HCT116 (cell line): ENCODE data around the gene PRAME. TPM values are rescaled to one million over a fixed set of nuclear protein-coding genes. Genes with fewer than 3 reads are reported as not detected.

Experiments
- ATAC-seq: fragments of 200-7000 bp; cut with Tn5 transposase; 2 replicates; pipeline ENCODE4 v1.9.1; 2020; ENCODE audit warnings: mild to moderate bottlenecking, moderate library complexity
- BruUV-seq: library from RNA; stranded (reverse); fragments of 400-500 nt; replicated peaks from 2 replicates; lab custom pipeline; 2021; lab: Mats Ljungman, UMichigan
- CTCF ChIA-PET: fragments of 300-600 bp; sonication (Branson Sonifier 250); formaldehyde crosslinking; loops from one replicate; lab custom pipeline; 2021; ENCODE audit warnings: antibody characterized with exemption; lab: Charles Lee
- POLR2A ChIA-PET: fragments of 300-600, 350-600 bp; sonication (Branson Sonifier 250); formaldehyde crosslinking; loops from one replicate; lab custom pipeline; 2021; ENCODE audit warnings: antibody characterized with exemption; lab: Charles Lee
- RAD21 ChIA-PET, 2 experiments: fragments of 300-600 bp; sonication (Branson Sonifier 250); formaldehyde crosslinking; loops; one replicate each; lab custom pipeline; 2023; ENCODE audit warnings: low total read pairs in 2 of 2; ENCODE audit not compliant: uncharacterized antibody in 2 of 2, unreplicated experiment in 2 of 2, low non-redundant PET in 1 of 2; lab: Charles Lee
- DNase-seq: peaks from one replicate; pipeline ENCODE4 v3.0.0-alpha.2; 2010; ENCODE audit warnings: low read depth, low spot score
- H2AFZ ChIP-seq: fragments of 200-600 bp; shearing (Covaris generic), sonication (generic); 2 replicates; pipeline ENCODE4 v1.6.1; 2017; ENCODE audit warnings: low read depth, mixed run types, mixed read lengths, antibody characterized with exemption, low read length; ENCODE audit not compliant: poor library complexity, severe bottlenecking
- H3K27ac ChIP-seq: 2 replicates; pipeline ENCODE4 v1.5.1; 2012; ENCODE audit warnings: low read depth, low read length
- H3K27me3 ChIP-seq: fragments of 200-600 bp; sonication (generic); 2 replicates; pipeline ENCODE4 v1.6.1; 2016; ENCODE audit warnings: mixed run types, low read length, mixed read lengths; ENCODE audit not compliant: insufficient read depth
- H3K36me3 ChIP-seq, 2 experiments: fragments of 200-500 bp in 1 of 2; fragments of 200-600 bp in 1 of 2; sonication (Bioruptor generic) in 1 of 2; sonication (generic) in 1 of 2; 2 replicates each; pipeline versions ENCODE4 v1.5.1 to v1.6.1; 2014 to 2016; ENCODE audit warnings: low read length in 2 of 2, inconsistent platforms in 1 of 2, mixed read lengths in 1 of 2, mixed run types in 1 of 2; ENCODE audit not compliant: insufficient read depth in 2 of 2, control insufficient read depth in 1 of 2
- H3K4me1 ChIP-seq, 2 experiments: fragments of 200-600 bp in 1 of 2; sonication (generic) in 1 of 2; 2 replicates each; pipeline versions ENCODE4 v1.5.1 to v1.6.1; 2012 to 2017; ENCODE audit warnings: low read length in 2 of 2, inconsistent platforms in 1 of 2, mild to moderate bottlenecking in 1 of 2, mixed read lengths in 1 of 2, mixed run types in 1 of 2, moderate library complexity in 1 of 2; ENCODE audit not compliant: insufficient read depth in 2 of 2, control insufficient read depth in 1 of 2
- H3K4me2 ChIP-seq: fragments of 200-600 bp; sonication (generic); 2 replicates; pipeline ENCODE4 v1.6.1; 2017; ENCODE audit warnings: mixed run types, low read length, mixed read lengths
- H3K4me3 ChIP-seq, 2 experiments: fragments of 200-600 bp in 1 of 2; sonication (generic) in 1 of 2; replicated peaks in 1 of 2; 2 replicates each; pipeline ENCODE4 v1.5.1; 2011 to 2016; ENCODE audit warnings: low read length in 2 of 2, control low read depth in 1 of 2, low read depth in 1 of 2, mild to moderate bottlenecking in 1 of 2, mixed read lengths in 1 of 2, mixed run types in 1 of 2
- H3K79me2 ChIP-seq: fragments of 200-600 bp; sonication (generic); 2 replicates; pipeline ENCODE4 v1.6.1; 2017; ENCODE audit warnings: mild to moderate bottlenecking, mixed run types, low read length, moderate library complexity, mixed read lengths; ENCODE audit not compliant: insufficient read depth
- H3K9ac ChIP-seq: fragments of 200-600 bp; sonication (generic); 2 replicates; pipeline ENCODE4 v1.6.1; 2016; ENCODE audit warnings: low read length, mixed read lengths
- H3K9me2 ChIP-seq: fragments of 200-600 bp; sonication (generic), shearing (Covaris generic); 2 replicates; pipeline ENCODE4 v1.6.1; 2017; ENCODE audit warnings: mixed run types, mild to moderate bottlenecking, moderate library complexity; ENCODE audit not compliant: insufficient read depth
- H3K9me3 ChIP-seq, 2 experiments: fragments of 200-500 bp in 1 of 2; fragments of 200-600 bp in 1 of 2; sonication (Bioruptor generic) in 1 of 2; sonication (generic) in 1 of 2; 2 replicates each; pipeline ENCODE4 v1.6.1; 2014 to 2017; ENCODE audit warnings: low read length in 2 of 2, mixed read lengths in 2 of 2, inconsistent platforms in 1 of 2, low read depth in 1 of 2, mild to moderate bottlenecking in 1 of 2, mixed run types in 1 of 2, moderate library complexity in 1 of 2; ENCODE audit not compliant: control insufficient read depth in 1 of 2, insufficient read depth in 1 of 2
- H4K20me1 ChIP-seq: fragments of 200-600 bp; sonication (generic), shearing (Covaris generic); 2 replicates; pipeline ENCODE4 v1.6.1; 2017; ENCODE audit warnings: mixed run types, mild to moderate bottlenecking, moderate library complexity; ENCODE audit not compliant: insufficient read depth
- EGR1 ChIP-seq: IDR thresholded peaks from 2 replicates; pipeline ENCODE4 v1.6.1; 2012; ENCODE audit warnings: low read depth
- ELF1 ChIP-seq: IDR thresholded peaks from 2 replicates; pipeline ENCODE4 v1.6.1; 2012; ENCODE audit warnings: low read depth, borderline replicate concordance
- EZH2 ChIP-seq: fragments of 200-600 bp; sonication (generic); IDR thresholded peaks from 2 replicates; pipeline ENCODE4 v1.6.1; 2017; ENCODE audit warnings: antibody characterized with exemption, mixed run types
- EZH2phosphoT487 ChIP-seq: fragments of 200-600 bp; IDR thresholded peaks from 2 replicates; pipeline ENCODE4 v1.6.1; 2018; ENCODE audit warnings: antibody characterized with exemption, borderline replicate concordance
- JUND ChIP-seq: IDR thresholded peaks from 2 replicates; pipeline ENCODE4 v1.6.1; 2012
- MAX ChIP-seq: IDR thresholded peaks from 2 replicates; pipeline ENCODE4 v1.6.1; 2012
- SIN3A ChIP-seq: IDR thresholded peaks from 2 replicates; pipeline ENCODE4 v1.6.1; 2012; ENCODE audit warnings: low read depth
- SP1 ChIP-seq: IDR thresholded peaks from 2 replicates; pipeline ENCODE4 v1.6.1; 2012; ENCODE audit warnings: low read depth
- SRF ChIP-seq: IDR thresholded peaks from 2 replicates; pipeline ENCODE4 v1.6.1; 2012; ENCODE audit warnings: low read depth
- TCF7L2 ChIP-seq: IDR thresholded peaks from 2 replicates; pipeline ENCODE4 v1.7.0; 2011; ENCODE audit warnings: borderline replicate concordance, inconsistent platforms; ENCODE audit not compliant: insufficient read depth, insufficient read length; ENCODE audit errors: extremely low read depth
- YY1 ChIP-seq: IDR thresholded peaks from 2 replicates; pipeline ENCODE4 v1.6.1; 2011; ENCODE audit warnings: low read length, low read depth, moderate library complexity, mild to moderate bottlenecking; ENCODE audit not compliant: insufficient replicate concordance; ENCODE audit errors: extremely low read depth
- intact Hi-C: fragments of 100-400 bp; cut with micrococcal nuclease; formaldehyde crosslinking; loops from 2 replicates; pipeline ENCODE4 v1.10.0; 2022
- total RNA-seq: library from RNA; stranded (reverse); gene quantifications from one replicate; pipeline ENCODE4 v1.2.1, GENCODE V29; 2021; ENCODE audit not compliant: unreplicated experiment
- TF ChIP-seq, protein P1 (sequence below), 3 experiments: fragments of 200-600 bp in 1 of 3; sonication (generic) in 1 of 3; IDR thresholded peaks in 2 of 3; conservative IDR thresholded peaks in 1 of 3; 2 replicates each; pipeline ENCODE4 v1.5.1; 2012 to 2017; ENCODE audit warnings: low read depth in 2 of 3, low read length in 2 of 3, antibody characterized with exemption in 1 of 3, borderline replicate concordance in 1 of 3, control low read depth in 1 of 3, mild to moderate bottlenecking in 1 of 3, mixed read lengths in 1 of 3, mixed run types in 1 of 3, moderate library complexity in 1 of 3; ENCODE audit not compliant: insufficient read depth in 1 of 3

Gene PRAME
- total RNA-seq, 1 experiment from 2014 or later, result 28.4 TPM

DNA sequence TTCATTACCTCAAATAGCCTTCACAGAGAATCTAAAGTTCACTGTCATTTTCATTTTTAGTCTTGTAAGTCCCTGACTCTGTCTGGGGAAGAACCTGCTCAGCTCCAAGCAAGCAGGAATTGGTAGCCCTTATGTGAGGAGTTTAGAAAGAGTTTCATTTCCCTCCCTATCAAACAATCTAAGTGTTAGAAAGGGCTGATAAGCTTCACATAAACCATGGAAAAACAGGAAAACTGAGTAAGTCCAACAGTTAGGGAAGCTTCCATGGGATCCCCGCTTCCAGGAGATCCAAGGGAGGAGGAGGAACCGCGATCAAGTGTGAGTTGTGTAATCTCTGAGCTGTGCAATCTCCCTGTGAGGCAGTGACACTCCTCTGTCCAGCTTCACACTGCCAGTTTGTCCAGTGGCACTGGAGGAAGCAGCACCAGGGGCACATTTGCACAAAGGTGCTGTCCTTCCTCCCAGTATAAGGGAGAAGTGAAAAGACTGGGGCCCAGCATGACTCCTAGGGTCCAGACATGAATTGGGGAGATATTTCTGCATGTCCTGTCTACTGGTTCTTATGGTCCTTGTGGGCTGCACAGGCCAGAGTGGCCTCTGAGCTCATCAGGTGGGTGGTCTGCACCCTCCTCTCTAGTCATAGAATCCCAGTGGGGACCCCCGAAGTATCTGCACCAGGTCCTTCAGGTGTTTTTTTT is 4.3 kb downstream of the PRAME start (continued):
- no peak for TF ChIP-seq SIN3A

GRCh38 chr22:22553735-22554586 is 5.1 kb downstream of the PRAME start:
- intact Hi-C loops, result no loop called here
- no TSS peak for BruUV-seq
- H3K4me3 ChIP-seq, result no peak overlapping the region
- H3K9me2 ChIP-seq, result no peaks in the 10 kb centered on the region
- no peak overlapping the region for H2AFZ ChIP-seq
- CTCF ChIA-PET, result interaction anchor here (0.6 to 1.2 kb wide), 2 partner anchors 45 to 75 kb away, joined by 3 read pairs; partner anchors contain the start of gene ZNF280B
- POLR2A ChIA-PET, result no interaction called here
- no peaks in the 10 kb centered on the region for H3K27me3 ChIP-seq
- no peak overlapping the region for H3K9ac ChIP-seq
- no peak for TF ChIP-seq SRF
- no peak for TF ChIP-seq ELF1
- TF ChIP-seq EGR1, result no peak
- no peak for TF ChIP-seq JUND
- peaks cover 0 to 5% of the 10 kb centered on the region in 2 experiments; a peak in 1 of 4 replicates for H3K4me1 ChIP-seq
- H3K36me3 ChIP-seq, result 0 out of 4 replicates have a peak, but pooled peaks cover 0 to 9% of the 10 kb centered on the region in 2 experiments
- no peak overlapping the region for H3K4me2 ChIP-seq
- DNase-seq (no peak), ATAC-seq (no peak)
- RAD21 ChIA-PET, result no interaction called here
- H3K27ac ChIP-seq, result no peak overlapping the region
- H3K9me3 ChIP-seq, result no peaks in the 10 kb centered on the region
- H4K20me1 ChIP-seq, result no peaks in the 10 kb centered on the region
- H3K79me2 ChIP-seq, result no peaks in the 10 kb centered on the region

DNA sequence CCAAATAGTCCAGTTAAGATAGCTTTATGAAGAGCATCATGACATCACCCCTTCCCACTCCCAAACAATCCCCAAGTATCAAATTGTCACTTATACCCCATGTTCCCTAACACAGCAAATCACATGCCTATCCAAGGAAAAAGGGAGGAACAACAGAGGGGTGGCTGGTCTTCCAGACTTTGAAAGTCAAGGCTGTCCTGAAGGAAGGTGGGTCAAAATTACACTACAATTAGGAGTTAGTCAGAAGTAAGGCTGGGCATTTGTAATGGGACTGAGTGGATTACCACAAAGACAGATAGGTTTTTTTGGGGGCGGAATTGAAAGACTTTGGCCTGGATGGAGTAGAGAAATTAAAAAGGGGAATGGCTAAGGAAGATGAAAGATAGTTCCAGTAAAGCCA is 5.9 kb downstream of the PRAME start:
- intact Hi-C loops, result no loop called here
- ChIA-PET RAD21 (no interaction called here), POLR2A (no interaction called here), CTCF (interaction anchor here (0.9 to 1.2 kb wide), 2 partner anchors 89 to 131 kb away, joined by 4 read pairs; no protein-coding TSS in a partner anchor)
- Histone ChIP-seq H3K4me2 (no peak overlapping the region), H3K9me3 (no peaks in the 10 kb centered on the region), H4K20me1 (no peaks in the 10 kb centered on the region), H3K4me1 (no peaks in the 10 kb centered on the region), H3K27ac (no peak overlapping the region), H2AFZ (no peak overlapping the region), H3K79me2 (no peaks in the 10 kb centered on the region), H3K36me3 (0 out of 4 replicates have a peak, but pooled peaks cover 3 to 9% of the 10 kb centered on the region in 2 experiments), H3K9me2 (no peaks in the 10 kb centered on the region), H3K27me3 (no peaks in the 10 kb centered on the region), H3K9ac (no peak overlapping the region), H3K4me3 (no peak overlapping the region)
- no TSS peak for BruUV-seq
- ATAC-seq (no peak), DNase-seq (no peak)
- TF ChIP-seq EZH2phosphoT487, result no peak
- TF ChIP-seq EZH2, result no peak
- no peak for TF ChIP-seq TCF7L2
- TF ChIP-seq MAX, result no peak
- TF ChIP-seq YY1, result no peak
- TF ChIP-seq, protein P1, sequence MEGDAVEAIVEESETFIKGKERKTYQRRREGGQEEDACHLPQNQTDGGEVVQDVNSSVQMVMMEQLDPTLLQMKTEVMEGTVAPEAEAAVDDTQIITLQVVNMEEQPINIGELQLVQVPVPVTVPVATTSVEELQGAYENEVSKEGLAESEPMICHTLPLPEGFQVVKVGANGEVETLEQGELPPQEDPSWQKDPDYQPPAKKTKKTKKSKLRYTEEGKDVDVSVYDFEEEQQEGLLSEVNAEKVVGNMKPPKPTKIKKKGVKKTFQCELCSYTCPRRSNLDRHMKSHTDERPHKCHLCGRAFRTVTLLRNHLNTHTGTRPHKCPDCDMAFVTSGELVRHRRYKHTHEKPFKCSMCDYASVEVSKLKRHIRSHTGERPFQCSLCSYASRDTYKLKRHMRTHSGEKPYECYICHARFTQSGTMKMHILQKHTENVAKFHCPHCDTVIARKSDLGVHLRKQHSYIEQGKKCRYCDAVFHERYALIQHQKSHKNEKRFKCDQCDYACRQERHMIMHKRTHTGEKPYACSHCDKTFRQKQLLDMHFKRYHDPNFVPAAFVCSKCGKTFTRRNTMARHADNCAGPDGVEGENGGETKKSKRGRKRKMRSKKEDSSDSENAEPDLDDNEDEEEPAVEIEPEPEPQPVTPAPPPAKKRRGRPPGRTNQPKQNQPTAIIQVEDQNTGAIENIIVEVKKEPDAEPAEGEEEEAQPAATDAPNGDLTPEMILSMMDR (IDR thresholded peaks at IDR 0.05 in 2 of 3, conservative IDR thresholded peaks at IDR 0.05 in 1 of 3; ENCODE audit: borderline replicate concordance in 1 of 3, insufficient read depth in 1 of 3, low read depth in 2 of 3, low read length in 2 of 3), result no peak
- no peak for TF ChIP-seq SP1
